ENCODE data around the gene FOXP2. TPM values are rescaled to one million over a fixed set of nuclear protein-coding genes. Genes with fewer than 3 reads are reported as not detected.

The FOXP2 gene
- total RNA-seq, 1 donor from 2014 or later, result 24.0 TPM

GRCh38 chr7:114548081-114548980 lies 133.7 kb downstream of the FOXP2 start:
- H3K36me3 Mint-ChIP-seq, result no peaks in the 10 kb centered on the region
- no peak for TF ChIP-seq CTCF (conservative IDR thresholded peaks at IDR 0.05)
- no peak overlapping the region for H3K27ac Mint-ChIP-seq
- H3K27me3 Mint-ChIP-seq, result no peaks in the 10 kb centered on the region
- no peaks in the 10 kb centered on the region for H3K9me3 Mint-ChIP-seq
- H3K4me3 Mint-ChIP-seq, result no peak overlapping the region
- no peak for DNase-seq (ENCODE audit: extremely low spot score, unreplicated experiment)
- no peaks in the 10 kb centered on the region for H3K4me1 Mint-ChIP-seq (ENCODE audit: unreplicated experiment)

- Mint-ChIP-seq H3K36me3 (no peaks in the 10 kb centered on the region), H3K9me3 (no peaks in the 10 kb centered on the region), H3K4me3 (no peak overlapping the region), H3K27ac (no peak overlapping the region), H3K27me3 (no peaks in the 10 kb centered on the region), H3K4me1 (ENCODE audit: unreplicated experiment) (no peaks in the 10 kb centered on the region)
- no peak for DNase-seq (ENCODE audit: extremely low spot score, unreplicated experiment)
- TF ChIP-seq CTCF (conservative IDR thresholded peaks at IDR 0.05), result no peak
Observed at GRCh38 chr7:114554781-114555537, 140.3 kb downstream of the FOXP2 start.

- Mint-ChIP-seq H3K27ac (no peak overlapping the region), H3K9me3 (no peaks in the 10 kb centered on the region), H3K27me3 (no peaks in the 10 kb centered on the region), H3K36me3 (no peaks in the 10 kb centered on the region), H3K4me1 (ENCODE audit: unreplicated experiment) (peaks cover 5% of the 10 kb centered on the region), H3K4me3 (no peak overlapping the region)
- no peak for TF ChIP-seq CTCF (conservative IDR thresholded peaks at IDR 0.05)
- no peak for DNase-seq (ENCODE audit: extremely low spot score, unreplicated experiment)
Observed at GRCh38 chr7:114567416-114567815, 152.8 kb downstream of the FOXP2 start.

GRCh38 chr7:114569220-114569619 lies 154.6 kb downstream of the FOXP2 start:
- no peaks in the 10 kb centered on the region for H3K9me3 Mint-ChIP-seq
- peaks cover 5% of the 10 kb centered on the region for H3K4me1 Mint-ChIP-seq (ENCODE audit: unreplicated experiment)
- H3K27ac Mint-ChIP-seq, result no peak overlapping the region
- no peak overlapping the region for H3K4me3 Mint-ChIP-seq
- H3K36me3 Mint-ChIP-seq, result no peaks in the 10 kb centered on the region
- TF ChIP-seq CTCF (conservative IDR thresholded peaks at IDR 0.05), result no peak
- DNase-seq (ENCODE audit: extremely low spot score, unreplicated experiment), result no peak
- H3K27me3 Mint-ChIP-seq, result no peaks in the 10 kb centered on the region

- Mint-ChIP-seq H3K27me3 (no peaks in the 10 kb centered on the region), H3K9me3 (no peaks in the 10 kb centered on the region), H3K27ac (no peak overlapping the region), H3K4me3 (no peak overlapping the region), H3K4me1 (ENCODE audit: unreplicated experiment) (no peaks in the 10 kb centered on the region), H3K36me3 (no peaks in the 10 kb centered on the region)
- TF ChIP-seq CTCF (conservative IDR thresholded peaks at IDR 0.05), result no peak
- no peak for DNase-seq (ENCODE audit: extremely low spot score, unreplicated experiment)
Observed at GRCh38 chr7:114574384-114574783, 159.8 kb downstream of the FOXP2 start.
